ENCODE data around the gene TSPAN5. TPM values are rescaled to one million over a fixed set of nuclear protein-coding genes. Genes with fewer than 3 reads are reported as not detected.

The TSPAN5 gene
- total and polyA plus RNA-seq, 9 of the 15 experiments (the other 6 are each of a cell fraction or from before 2014, with no cell fraction given): 0.58 to 6.6 (median 0.73) TPM

DNA sequence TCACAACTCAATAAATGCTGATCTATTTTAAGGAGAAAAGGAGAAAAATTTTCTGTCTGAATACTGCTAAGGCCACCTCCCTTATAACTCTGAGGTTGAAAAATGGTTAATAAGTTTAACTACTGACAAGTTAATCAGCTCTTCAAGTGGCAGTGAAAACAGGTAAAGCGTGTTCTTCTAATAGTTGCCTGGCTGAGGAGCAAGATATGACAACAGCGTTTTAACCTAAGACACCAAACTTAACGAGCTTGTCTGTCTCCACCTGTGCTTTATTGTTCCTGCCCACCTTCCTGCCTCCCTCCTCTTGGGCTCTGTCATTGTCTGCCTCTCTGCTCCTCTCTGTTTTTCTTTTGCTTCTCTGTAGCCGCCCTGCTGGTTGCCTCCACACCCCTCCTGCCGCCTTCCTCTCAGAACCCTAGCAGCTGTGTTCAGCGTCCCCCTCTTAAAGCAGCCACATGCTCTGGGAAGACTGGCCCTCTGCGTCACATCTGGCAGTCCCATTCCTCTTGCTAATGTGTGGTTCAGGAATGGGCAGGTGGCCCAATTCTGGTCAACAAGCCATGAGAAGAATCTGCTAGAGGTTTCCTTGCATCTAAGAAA, 4.3 kb upstream of the TSPAN5 start:
- BruUV-seq (replicated peaks): no TSS peak
- no peaks in the 10 kb centered on the region for H3K79me2 ChIP-seq (ENCODE audit: control insufficient read depth, insufficient read depth, low read length)
- in situ Hi-C loops (cut with MboI): no loop called here
- ChIA-PET CTCF (ENCODE audit: low intra/inter-chr PET ratio) (no interaction called here), POLR2A (interaction anchor here (0.5 kb wide), 1 partner anchor 259 kb away, joined by 3 read pairs; no protein-coding TSS in a partner anchor)
- 0 out of 4 replicates have a peak overlapping the region, but pooled peaks of 1 of the 2 experiments have one; percentile 6 for H3K9ac ChIP-seq (ENCODE audit: insufficient read depth in 1 of 2, low read depth in 2 of 2, low read length in 2 of 2)
- H3K4me3 ChIP-seq: no peak overlapping the region
- H3K27ac ChIP-seq (ENCODE audit: extremely low read depth, low read depth, low read length): no peak overlapping the region
- ATAC-seq (peak; percentile 34; the same call in 2 of the 3 replicates), FAIRE-seq (no peak), DNase-seq (ENCODE audit: extremely low read depth in 1 of 4, low spot score in 3 of 4) (no peak)
- H3K9me1 ChIP-seq (ENCODE audit: control insufficient read depth, insufficient read depth, low read length): no peaks in the 10 kb centered on the region
- intact Hi-C loops (cut with micrococcal nuclease): no loop called here
- no peaks in the 10 kb centered on the region for H3K9me3 ChIP-seq (replicated peaks; ENCODE audit: control insufficient read depth, insufficient read depth, low read depth, low read length)
- no peaks in the 10 kb centered on the region for H4K20me1 ChIP-seq (replicated peaks; ENCODE audit: control insufficient read depth, insufficient read depth, low read length)
- 20% methylated on average over 7 of the region's 7 CpGs for WGBS (ENCODE audit: insufficient coverage, low coverage, missing lambda C conversion rate)
- peak overlapping the region; percentile 64; the same call in 1 of the 2 replicates for H2AFZ ChIP-seq (ENCODE audit: low read depth, low read length)
- peaks cover 4 to 13% of the 10 kb centered on the region in 2 experiments for H3K4me1 ChIP-seq (replicated peaks in 1 of 2; ENCODE audit: control insufficient read depth in 2 of 2, insufficient read depth in 2 of 2, low read length in 2 of 2)
- no peak overlapping the region for H3K4me2 ChIP-seq (ENCODE audit: insufficient read depth, low read length)
- no peaks in the 10 kb centered on the region for H3K36me3 ChIP-seq (ENCODE audit: control insufficient read depth, insufficient read depth, low read length)
- H3K27me3 ChIP-seq (ENCODE audit: control insufficient read depth in 2 of 2, insufficient read depth in 2 of 2, low read length in 2 of 2): peaks cover 16 to 20% of the 10 kb centered on the region in 2 experiments
- TF ChIP-seq MBD2 (IDR thresholded peaks at IDR 0.05; ENCODE audit: borderline replicate concordance, low read depth) (no peak), ZNF785 (CRISPR knock-in tag; IDR thresholded peaks at IDR 0.05) (no peak), ETV5 (CRISPR knock-in tag; IDR thresholded peaks at IDR 0.05; ENCODE audit: low read depth) (no peak), ZNF76 (CRISPR knock-in tag; IDR thresholded peaks at IDR 0.05; ENCODE audit: borderline replicate concordance) (no peak), NFATC3 (IDR thresholded peaks at IDR 0.05) (no peak), KLF10 (CRISPR knock-in tag; IDR thresholded peaks at IDR 0.05) (no peak), ADNP (tag; IDR thresholded peaks at IDR 0.05) (no peak), ZNF174 (CRISPR knock-in tag; IDR thresholded peaks at IDR 0.05) (no peak), FOS (IDR thresholded peaks at IDR 0.05; ENCODE audit: extremely low read depth, insufficient read length) (no peak), KDM2B (CRISPR knock-in tag; IDR thresholded peaks at IDR 0.05) (no peak)
- TF ChIP-seq, protein P1, sequence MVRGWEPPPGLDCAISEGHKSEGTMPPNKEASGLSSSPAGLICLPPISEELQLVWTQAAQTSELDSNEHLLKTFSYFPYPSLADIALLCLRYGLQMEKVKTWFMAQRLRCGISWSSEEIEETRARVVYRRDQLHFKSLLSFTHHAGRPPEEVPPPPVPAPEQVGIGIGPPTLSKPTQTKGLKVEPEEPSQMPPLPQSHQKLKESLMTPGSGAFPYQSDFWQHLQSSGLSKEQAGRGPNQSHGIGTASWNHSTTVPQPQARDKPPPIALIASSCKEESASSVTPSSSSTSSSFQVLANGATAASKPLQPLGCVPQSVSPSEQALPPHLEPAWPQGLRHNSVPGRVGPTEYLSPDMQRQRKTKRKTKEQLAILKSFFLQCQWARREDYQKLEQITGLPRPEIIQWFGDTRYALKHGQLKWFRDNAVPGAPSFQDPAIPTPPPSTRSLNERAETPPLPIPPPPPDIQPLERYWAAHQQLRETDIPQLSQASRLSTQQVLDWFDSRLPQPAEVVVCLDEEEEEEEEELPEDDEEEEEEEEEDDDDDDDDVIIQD (CRISPR knock-in tag; IDR thresholded peaks at IDR 0.05): no peak
- TF ChIP-seq, protein P2, sequence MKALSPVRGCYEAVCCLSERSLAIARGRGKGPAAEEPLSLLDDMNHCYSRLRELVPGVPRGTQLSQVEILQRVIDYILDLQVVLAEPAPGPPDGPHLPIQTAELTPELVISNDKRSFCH (CRISPR knock-in tag; IDR thresholded peaks at IDR 0.05): no peak
- TF ChIP-seq, protein P2 (tag; IDR thresholded peaks at IDR 0.05): no peak
- TF ChIP-seq, protein P3, sequence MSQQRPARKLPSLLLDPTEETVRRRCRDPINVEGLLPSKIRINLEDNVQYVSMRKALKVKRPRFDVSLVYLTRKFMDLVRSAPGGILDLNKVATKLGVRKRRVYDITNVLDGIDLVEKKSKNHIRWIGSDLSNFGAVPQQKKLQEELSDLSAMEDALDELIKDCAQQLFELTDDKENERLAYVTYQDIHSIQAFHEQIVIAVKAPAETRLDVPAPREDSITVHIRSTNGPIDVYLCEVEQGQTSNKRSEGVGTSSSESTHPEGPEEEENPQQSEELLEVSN (IDR thresholded peaks at IDR 0.05; ENCODE audit: borderline replicate concordance in 1 of 2, extremely low read depth in 1 of 2, insufficient read depth in 1 of 2, insufficient read length in 1 of 2, low read depth in 1 of 2, low read length in 1 of 2, poor library complexity in 1 of 2, severe bottlenecking in 1 of 2): no peak
- TF ChIP-seq, protein P4, sequence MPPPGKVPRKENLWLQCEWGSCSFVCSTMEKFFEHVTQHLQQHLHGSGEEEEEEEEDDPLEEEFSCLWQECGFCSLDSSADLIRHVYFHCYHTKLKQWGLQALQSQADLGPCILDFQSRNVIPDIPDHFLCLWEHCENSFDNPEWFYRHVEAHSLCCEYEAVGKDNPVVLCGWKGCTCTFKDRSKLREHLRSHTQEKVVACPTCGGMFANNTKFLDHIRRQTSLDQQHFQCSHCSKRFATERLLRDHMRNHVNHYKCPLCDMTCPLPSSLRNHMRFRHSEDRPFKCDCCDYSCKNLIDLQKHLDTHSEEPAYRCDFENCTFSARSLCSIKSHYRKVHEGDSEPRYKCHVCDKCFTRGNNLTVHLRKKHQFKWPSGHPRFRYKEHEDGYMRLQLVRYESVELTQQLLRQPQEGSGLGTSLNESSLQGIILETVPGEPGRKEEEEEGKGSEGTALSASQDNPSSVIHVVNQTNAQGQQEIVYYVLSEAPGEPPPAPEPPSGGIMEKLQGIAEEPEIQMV (tag; conservative IDR thresholded peaks at IDR 0.05; ENCODE audit: low read depth): no peak

Data from K562 (cell line).